ENCODE measurements around the gene RAD50.

Gene RAD50

GRCh38 chr5:132540149-132540548, 16.6 kb upstream of the RAD50 start:
- Histone ChIP-seq H3K9ac (ENCODE audit: low read depth, low read length, poor library complexity) (peak overlapping the region; percentile 63), H3K27me3 (ENCODE audit: control insufficient read depth in 3 of 3, insufficient read depth in 3 of 3, low read depth in 1 of 3, low read length in 3 of 3) (peaks cover 0 to 46% (median 0%) of the 10 kb centered on the region in 3 experiments), H2BK15ac (ENCODE audit: low read length) (no peak overlapping the region), H3K36me3 (replicated peaks in 1 of 2; ENCODE audit: control insufficient read depth in 2 of 2, insufficient read depth in 2 of 2, low read length in 2 of 2) (no peaks in the 10 kb centered on the region), H3K27ac (replicated peaks; ENCODE audit: low read length) (no peak overlapping the region), H3K23ac (ENCODE audit: low read depth, low read length, poor library complexity) (no peak overlapping the region), H3K4me1 (ENCODE audit: control insufficient read depth in 2 of 2, insufficient read depth in 1 of 2, low read depth in 1 of 2, low read length in 2 of 2) (no peaks in the 10 kb centered on the region), H3K18ac (ENCODE audit: low read length) (peak overlapping the region; percentile 31), H2BK5ac (ENCODE audit: low read length) (no peak overlapping the region), H2BK120ac (ENCODE audit: low read depth, low read length) (no peak overlapping the region), H2BK12ac (ENCODE audit: low read length) (no peak overlapping the region), H3K4me2 (ENCODE audit: insufficient read depth, low read length, poor library complexity, severe bottlenecking) (no peak overlapping the region), H3K9me3 (replicated peaks in 1 of 2; ENCODE audit: control insufficient read depth in 2 of 2, insufficient read depth in 1 of 2, low read depth in 1 of 2, low read length in 2 of 2) (peaks cover 0 to 4% of the 10 kb centered on the region in 2 donors), H3K14ac (ENCODE audit: low read length) (no peak overlapping the region), H3K4ac (ENCODE audit: low read length) (no peak overlapping the region), H4K91ac (ENCODE audit: low read depth, low read length, poor library complexity) (no peak overlapping the region), H3K4me3 (ENCODE audit: low read length in 2 of 2) (no peak overlapping the region), H2AFZ (ENCODE audit: low read length) (peak overlapping the region; percentile 5), H2AK5ac (ENCODE audit: low read depth, low read length) (no peak overlapping the region), H4K8ac (ENCODE audit: low read depth, low read length) (no peak overlapping the region), H3K79me1 (ENCODE audit: low read depth, low read length) (no peaks in the 10 kb centered on the region)
- no peak for DNase-seq (ENCODE audit: low spot score)
- no CpG with 5 or more reads among the region's 5 CpGs for WGBS, 2 donors (ENCODE audit: extremely low coverage in 2 of 2, insufficient read length in 2 of 2, insufficient replicate concordance in 1 of 2)

- no peak overlapping the region for H4K91ac ChIP-seq (ENCODE audit: low read depth, low read length, poor library complexity)
- no peaks in the 10 kb centered on the region for H3K36me3 ChIP-seq (replicated peaks in 1 of 2; ENCODE audit: control insufficient read depth in 2 of 2, insufficient read depth in 2 of 2, low read length in 2 of 2)
- no CpG with 5 or more reads among the region's 4 CpGs for WGBS, 2 donors (ENCODE audit: extremely low coverage in 2 of 2, insufficient read length in 2 of 2, insufficient replicate concordance in 1 of 2)
- no peak overlapping the region for H3K9ac ChIP-seq (ENCODE audit: low read depth, low read length, poor library complexity)
- no peak overlapping the region for H3K4ac ChIP-seq (ENCODE audit: low read length)
- no peak overlapping the region for H3K18ac ChIP-seq (ENCODE audit: low read length)
- H2BK15ac ChIP-seq (ENCODE audit: low read length), result no peak overlapping the region
- H2AK5ac ChIP-seq (ENCODE audit: low read depth, low read length), result no peak overlapping the region
- H3K79me1 ChIP-seq (ENCODE audit: low read depth, low read length), result no peaks in the 10 kb centered on the region
- no peak overlapping the region for H3K23ac ChIP-seq (ENCODE audit: low read depth, low read length, poor library complexity)
- DNase-seq (ENCODE audit: low spot score), result no peak
- no peak overlapping the region for H2BK120ac ChIP-seq (ENCODE audit: low read depth, low read length)
- H3K27me3 ChIP-seq (ENCODE audit: control insufficient read depth in 3 of 3, insufficient read depth in 3 of 3, low read depth in 1 of 3, low read length in 3 of 3), result peaks cover 0 to 46% (median 0%) of the 10 kb centered on the region in 3 experiments
- H2BK12ac ChIP-seq (ENCODE audit: low read length), result no peak overlapping the region
- no peak overlapping the region for H3K27ac ChIP-seq (replicated peaks; ENCODE audit: low read length)
- no peak overlapping the region for H4K8ac ChIP-seq (ENCODE audit: low read depth, low read length)
- H3K4me2 ChIP-seq (ENCODE audit: insufficient read depth, low read length, poor library complexity, severe bottlenecking), result no peak overlapping the region
- H2BK5ac ChIP-seq (ENCODE audit: low read length), result no peak overlapping the region
- H2AFZ ChIP-seq (ENCODE audit: low read length), result peak overlapping the region; percentile 5
- peak overlapping the region in 1 of 2 donors; percentile 59 for H3K4me3 ChIP-seq (ENCODE audit: low read length in 2 of 2)
- H3K14ac ChIP-seq (ENCODE audit: low read length), result no peak overlapping the region
- peaks cover 0 to 4% of the 10 kb centered on the region in 2 donors for H3K9me3 ChIP-seq (replicated peaks in 1 of 2; ENCODE audit: control insufficient read depth in 2 of 2, insufficient read depth in 1 of 2, low read depth in 1 of 2, low read length in 2 of 2)
- H3K4me1 ChIP-seq (ENCODE audit: control insufficient read depth in 2 of 2, insufficient read depth in 1 of 2, low read depth in 1 of 2, low read length in 2 of 2), result no peaks in the 10 kb centered on the region
Observed at GRCh38 chr5:132540764-132541163, 16.0 kb upstream of the RAD50 start.

GRCh38 chr5:132543472-132544201, 13.1 kb upstream of the RAD50 start, which contains the start of gene IL5:
TSS of gene IL5 (minus strand) at chr5:132543522. CDS start at chr5:132543478, 44 bp downstream.
- Histone ChIP-seq H2BK15ac (ENCODE audit: low read length) (no peak within 1 kb of the TSS), H4K8ac (ENCODE audit: low read depth, low read length) (no peak within 1 kb of the TSS), H3K4me1 (ENCODE audit: control insufficient read depth in 2 of 2, insufficient read depth in 1 of 2, low read depth in 1 of 2, low read length in 2 of 2) (no peaks in the 10 kb centered on the region), H2BK120ac (ENCODE audit: low read depth, low read length) (no peak within 1 kb of the TSS), H2BK12ac (ENCODE audit: low read length) (no peak within 1 kb of the TSS), H3K14ac (ENCODE audit: low read length) (no peak within 1 kb of the TSS), H3K79me1 (ENCODE audit: low read depth, low read length) (no peaks in the 10 kb centered on the region), H3K4me2 (ENCODE audit: insufficient read depth, low read length, poor library complexity, severe bottlenecking) (no peak within 1 kb of the TSS), H3K9ac (ENCODE audit: low read depth, low read length, poor library complexity) (no peak within 1 kb of the TSS), H2BK5ac (ENCODE audit: low read length) (no peak within 1 kb of the TSS), H3K4ac (ENCODE audit: low read length) (no peak within 1 kb of the TSS), H3K27ac (replicated peaks; ENCODE audit: low read length) (no peak within 1 kb of the TSS), H3K27me3 (ENCODE audit: control insufficient read depth in 3 of 3, insufficient read depth in 3 of 3, low read depth in 1 of 3, low read length in 3 of 3) (peaks cover 0 to 33% (median 0%) of the 10 kb centered on the region in 3 experiments), H2AK5ac (ENCODE audit: low read depth, low read length) (no peak within 1 kb of the TSS), H3K18ac (ENCODE audit: low read length) (no peak within 1 kb of the TSS), H2AFZ (ENCODE audit: low read length) (no peak within 1 kb of the TSS), H3K23ac (ENCODE audit: low read depth, low read length, poor library complexity) (no peak within 1 kb of the TSS), H3K9me3 (replicated peaks in 1 of 2; ENCODE audit: control insufficient read depth in 2 of 2, insufficient read depth in 1 of 2, low read depth in 1 of 2, low read length in 2 of 2) (peaks cover 0 to 5% of the 10 kb centered on the region in 2 donors), H3K36me3 (replicated peaks in 1 of 2; ENCODE audit: control insufficient read depth in 2 of 2, insufficient read depth in 2 of 2, low read length in 2 of 2) (no peaks in the 10 kb centered on the region), H4K91ac (ENCODE audit: low read depth, low read length, poor library complexity) (no peak within 1 kb of the TSS), H3K4me3 (ENCODE audit: low read length in 2 of 2) (no peak within 1 kb of the TSS)
- 100% methylated on average over 1 of the region's 7 CpGs; no CpG with 5 or more reads in 1 of the 2 donors for WGBS, 2 donors (ENCODE audit: extremely low coverage in 2 of 2, insufficient read length in 2 of 2, insufficient replicate concordance in 1 of 2)
- no peak for DNase-seq (ENCODE audit: low spot score)

- Histone ChIP-seq H2AFZ (ENCODE audit: low read length) (no peak overlapping the region), H2BK5ac (ENCODE audit: low read length) (no peak overlapping the region), H3K79me1 (ENCODE audit: low read depth, low read length) (no peaks in the 10 kb centered on the region), H4K8ac (ENCODE audit: low read depth, low read length) (no peak overlapping the region), H2AK5ac (ENCODE audit: low read depth, low read length) (no peak overlapping the region), H3K4ac (ENCODE audit: low read length) (no peak overlapping the region), H3K36me3 (replicated peaks in 1 of 2; ENCODE audit: control insufficient read depth in 2 of 2, insufficient read depth in 2 of 2, low read length in 2 of 2) (no peaks in the 10 kb centered on the region), H3K9me3 (replicated peaks in 1 of 2; ENCODE audit: control insufficient read depth in 2 of 2, insufficient read depth in 1 of 2, low read depth in 1 of 2, low read length in 2 of 2) (peaks cover 0 to 2% of the 10 kb centered on the region in 2 donors), H3K23ac (ENCODE audit: low read depth, low read length, poor library complexity) (no peak overlapping the region), H3K27ac (replicated peaks; ENCODE audit: low read length) (no peak overlapping the region), H2BK120ac (ENCODE audit: low read depth, low read length) (no peak overlapping the region), H2BK12ac (ENCODE audit: low read length) (no peak overlapping the region), H2BK15ac (ENCODE audit: low read length) (no peak overlapping the region), H3K4me3 (ENCODE audit: low read length in 2 of 2) (no peak overlapping the region), H3K4me1 (ENCODE audit: control insufficient read depth in 2 of 2, insufficient read depth in 1 of 2, low read depth in 1 of 2, low read length in 2 of 2) (no peaks in the 10 kb centered on the region), H3K27me3 (ENCODE audit: control insufficient read depth in 3 of 3, insufficient read depth in 3 of 3, low read depth in 1 of 3, low read length in 3 of 3) (peaks cover 0 to 23% (median 0%) of the 10 kb centered on the region in 3 experiments), H3K9ac (ENCODE audit: low read depth, low read length, poor library complexity) (no peak overlapping the region), H3K4me2 (ENCODE audit: insufficient read depth, low read length, poor library complexity, severe bottlenecking) (no peak overlapping the region), H3K18ac (ENCODE audit: low read length) (no peak overlapping the region), H3K14ac (ENCODE audit: low read length) (no peak overlapping the region), H4K91ac (ENCODE audit: low read depth, low read length, poor library complexity) (no peak overlapping the region)
- WGBS, 2 donors (ENCODE audit: extremely low coverage in 2 of 2, insufficient read length in 2 of 2, insufficient replicate concordance in 1 of 2), result no CpG with 5 or more reads among the region's 2 CpGs
- DNase-seq (ENCODE audit: low spot score), result no peak
Observed at GRCh38 chr5:132546108-132546507, 10.7 kb upstream of the RAD50 start.
